Activated T-cell treated with anti-CD3 and anti-CD28 coated beads, Interleukin-2, amount 50 U/mL, for 4 hours (primary cell): ENCODE measurements around the gene TRAF3. TPM values are rescaled to one million over a fixed set of nuclear protein-coding genes. Genes with fewer than 3 reads are reported as not detected.
"Not testable (repeated sequence)": the region's sequence is repeated elsewhere in the genome, so short reads cannot be mapped to it uniquely, and the experiment has no call there.

Experiments used
- ATAC-seq, 2 donors: fragments of 200-7000 bp; cut with Tn5 transposase; one replicate each; pipeline ENCODE4 v1.10.0; 2021
- DNase-seq: peaks from one replicate; pipeline ENCODE4 v3.0.0-alpha.2; 2020
- H3K27me3 Mint-ChIP-seq: one replicate; pipeline ENCODE4 v1.8.0; 2021; ENCODE audit warnings: low read depth, mixed read lengths
- H3K36me3 Mint-ChIP-seq: one replicate; pipeline ENCODE4 v1.8.0; 2022; ENCODE audit warnings: mixed read lengths; ENCODE audit not compliant: insufficient read depth
- H3K4me1 Mint-ChIP-seq: one replicate; pipeline ENCODE4 v1.8.0; 2021; ENCODE audit warnings: low read depth, mixed read lengths
- H3K4me3 Mint-ChIP-seq: one replicate; pipeline ENCODE4 v1.8.0; 2021; ENCODE audit warnings: mild to moderate bottlenecking, moderate library complexity, mixed read lengths
- H3K9me3 Mint-ChIP-seq: one replicate; pipeline ENCODE4 v1.8.0; 2021; ENCODE audit warnings: mixed read lengths
- total RNA-seq, 3 donors: library from RNA; stranded (reverse); gene quantifications; one replicate each; pipeline ENCODE4 v1.2.1, GENCODE V29; 2021

TRAF3 gene
- total RNA-seq, 3 donors from 2014 or later, result 76.0 to 91.0 (median 78.1) TPM

- DNase-seq, result no peak
- no peaks in the 10 kb centered on the region for H3K9me3 Mint-ChIP-seq
- H3K27me3 Mint-ChIP-seq, result no peaks in the 10 kb centered on the region
- no peak overlapping the region for H3K4me3 Mint-ChIP-seq
- no peak for ATAC-seq
- H3K4me1 Mint-ChIP-seq, result peaks cover 8% of the 10 kb centered on the region
- H3K36me3 Mint-ChIP-seq, result peaks cover 27% of the 10 kb centered on the region
Measured at GRCh38 chr14:102873131-102873530, 95.9 kb downstream of the TRAF3 start.

- ATAC-seq (no peak), DNase-seq (no peak)
- peaks cover 27% of the 10 kb centered on the region for H3K36me3 Mint-ChIP-seq
- H3K9me3 Mint-ChIP-seq, result no peaks in the 10 kb centered on the region
- H3K4me3 Mint-ChIP-seq, result no peak overlapping the region
- H3K27me3 Mint-ChIP-seq, result no peaks in the 10 kb centered on the region
- H3K4me1 Mint-ChIP-seq, result peaks cover 8% of the 10 kb centered on the region
Measured at GRCh38 chr14:102873546-102874061, 96.4 kb downstream of the TRAF3 start.

GRCh38 chr14:102875652-102876051, 98.4 kb downstream of the TRAF3 start:
- H3K4me1 Mint-ChIP-seq, result peaks cover 8% of the 10 kb centered on the region
- H3K27me3 Mint-ChIP-seq, result no peaks in the 10 kb centered on the region
- ATAC-seq, result no peak
- H3K36me3 Mint-ChIP-seq, result peaks cover 28% of the 10 kb centered on the region
- H3K4me3 Mint-ChIP-seq, result no peak overlapping the region
- no peak for DNase-seq
- no peaks in the 10 kb centered on the region for H3K9me3 Mint-ChIP-seq

GRCh38 chr14:102877511-102877910, 100.3 kb downstream of the TRAF3 start:
- DNase-seq, H3K27me3 Mint-ChIP-seq, H3K4me1 Mint-ChIP-seq, H3K9me3 Mint-ChIP-seq, ATAC-seq, H3K4me3 Mint-ChIP-seq: not testable (repeated sequence)
- H3K36me3 Mint-ChIP-seq, result peaks cover 30% of the 10 kb centered on the region

- Mint-ChIP-seq H3K27me3 (no peaks in the 10 kb centered on the region), H3K4me3 (no peak overlapping the region), H3K36me3 (peaks cover 36% of the 10 kb centered on the region), H3K9me3 (no peaks in the 10 kb centered on the region), H3K4me1 (peaks cover 9% of the 10 kb centered on the region)
- no peak for ATAC-seq
- no peak for DNase-seq
Measured at GRCh38 chr14:102878174-102878969, 101.1 kb downstream of the TRAF3 start.

GRCh38 chr14:102878970-102879460, 101.8 kb downstream of the TRAF3 start:
- ATAC-seq, result no peak
- Mint-ChIP-seq H3K4me3 (no peak overlapping the region), H3K4me1 (peaks cover 9% of the 10 kb centered on the region), H3K9me3 (no peaks in the 10 kb centered on the region), H3K27me3 (no peaks in the 10 kb centered on the region), H3K36me3 (peaks cover 41% of the 10 kb centered on the region)
- no peak for DNase-seq

- Mint-ChIP-seq H3K9me3 (no peaks in the 10 kb centered on the region), H3K36me3 (peaks cover 43% of the 10 kb centered on the region), H3K4me1 (peaks cover 9% of the 10 kb centered on the region), H3K27me3 (no peaks in the 10 kb centered on the region), H3K4me3 (no peak overlapping the region)
- DNase-seq (no peak), ATAC-seq (no peak)
Measured at GRCh38 chr14:102882226-102882906, 105.1 kb downstream of the TRAF3 start.

GRCh38 chr14:102883089-102883541, 105.9 kb downstream of the TRAF3 start:
- Mint-ChIP-seq H3K4me3 (no peak overlapping the region), H3K4me1 (peaks cover 9% of the 10 kb centered on the region), H3K36me3 (peaks cover 43% of the 10 kb centered on the region), H3K27me3 (no peaks in the 10 kb centered on the region), H3K9me3 (no peaks in the 10 kb centered on the region)
- DNase-seq, result no peak
- peak; percentile 85 to 91 for ATAC-seq

GRCh38 chr14:102883554-102883953, 106.3 kb downstream of the TRAF3 start:
- Mint-ChIP-seq H3K4me3 (no peak overlapping the region), H3K4me1 (peaks cover 9% of the 10 kb centered on the region), H3K9me3 (no peaks in the 10 kb centered on the region), H3K27me3 (no peaks in the 10 kb centered on the region), H3K36me3 (peaks cover 47% of the 10 kb centered on the region)
- no peak for ATAC-seq
- DNase-seq, result no peak

- DNase-seq (no peak), ATAC-seq (no peak)
- Mint-ChIP-seq H3K27me3 (no peaks in the 10 kb centered on the region), H3K4me3 (no peak overlapping the region), H3K4me1 (peaks cover 9% of the 10 kb centered on the region), H3K9me3 (no peaks in the 10 kb centered on the region), H3K36me3 (peaks cover 49% of the 10 kb centered on the region)
Measured at GRCh38 chr14:102885737-102886447, 108.6 kb downstream of the TRAF3 start.

- DNase-seq (no peak), ATAC-seq (no peak)
- Mint-ChIP-seq H3K4me1 (no peaks in the 10 kb centered on the region), H3K9me3 (no peaks in the 10 kb centered on the region), H3K4me3 (no peak overlapping the region), H3K27me3 (no peaks in the 10 kb centered on the region), H3K36me3 (peaks cover 47% of the 10 kb centered on the region)
Measured at GRCh38 chr14:102888748-102889147, 111.5 kb downstream of the TRAF3 start.

GRCh38 chr14:102889615-102890014, 112.4 kb downstream of the TRAF3 start:
- Mint-ChIP-seq H3K4me3 (no peak overlapping the region), H3K36me3 (peaks cover 47% of the 10 kb centered on the region), H3K4me1 (no peaks in the 10 kb centered on the region), H3K9me3 (no peaks in the 10 kb centered on the region), H3K27me3 (no peaks in the 10 kb centered on the region)
- no peak for DNase-seq
- no peak for ATAC-seq

- H3K27me3 Mint-ChIP-seq, result no peaks in the 10 kb centered on the region
- H3K36me3 Mint-ChIP-seq, result peaks cover 47% of the 10 kb centered on the region
- DNase-seq (no peak), ATAC-seq (no peak)
- H3K4me3 Mint-ChIP-seq, result no peak overlapping the region
- no peaks in the 10 kb centered on the region for H3K9me3 Mint-ChIP-seq
- H3K4me1 Mint-ChIP-seq, result no peaks in the 10 kb centered on the region
Measured at GRCh38 chr14:102891111-102891510, 113.9 kb downstream of the TRAF3 start.

- DNase-seq (no peak), ATAC-seq (no peak)
- H3K4me3 Mint-ChIP-seq, result no peak overlapping the region
- no peaks in the 10 kb centered on the region for H3K27me3 Mint-ChIP-seq
- H3K36me3 Mint-ChIP-seq, result peaks cover 46% of the 10 kb centered on the region
- no peaks in the 10 kb centered on the region for H3K4me1 Mint-ChIP-seq
- no peaks in the 10 kb centered on the region for H3K9me3 Mint-ChIP-seq
Measured at GRCh38 chr14:102891556-102891955, 114.3 kb downstream of the TRAF3 start.
